HG03558 (cell line): ENCODE data around the gene FRMD4B.
"Not testable (repeated sequence)": the region's sequence is repeated elsewhere in the genome, so short reads cannot be mapped to it uniquely, and the experiment has no call there.

Experiments
- ATAC-seq: cut with Tn5 transposase; IDR thresholded peaks from one replicate; pipeline ENCODE4 v1.9.1; 2021; ENCODE audit warnings: moderate number of reproducible peaks; ENCODE audit not compliant: unreplicated experiment; ENCODE audit errors: extremely low read depth

Gene FRMD4B

DNA sequence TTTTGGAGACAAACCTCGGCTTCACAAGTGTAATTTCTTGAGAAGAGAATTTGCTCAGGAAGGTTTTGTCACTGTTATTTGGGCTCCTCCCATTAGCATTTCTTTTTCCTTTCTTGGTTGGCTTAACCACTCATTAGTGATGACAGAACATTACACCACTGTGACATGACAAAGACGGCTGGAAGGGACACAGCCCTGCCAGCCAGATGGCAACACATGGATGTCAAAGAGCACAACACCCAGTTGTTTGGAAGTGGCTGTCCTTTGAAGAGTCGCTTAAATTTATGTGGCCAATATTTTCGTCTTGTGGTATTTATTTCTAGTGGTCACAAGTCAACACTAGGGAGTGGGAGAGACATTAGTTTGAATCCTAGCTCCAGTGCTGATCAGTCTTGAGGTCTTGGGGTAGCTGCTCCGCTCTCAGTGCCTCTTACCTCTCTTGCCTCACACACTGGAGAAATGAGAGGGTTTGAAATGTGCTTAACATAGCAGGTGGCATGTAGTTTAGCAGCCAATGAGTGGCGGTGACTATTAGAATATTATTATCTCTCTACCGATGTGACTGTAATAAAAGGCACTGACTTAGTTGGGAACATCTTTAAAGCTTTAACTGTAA is 92.8 kb downstream of the FRMD4B start:
- no peak for ATAC-seq

DNA sequence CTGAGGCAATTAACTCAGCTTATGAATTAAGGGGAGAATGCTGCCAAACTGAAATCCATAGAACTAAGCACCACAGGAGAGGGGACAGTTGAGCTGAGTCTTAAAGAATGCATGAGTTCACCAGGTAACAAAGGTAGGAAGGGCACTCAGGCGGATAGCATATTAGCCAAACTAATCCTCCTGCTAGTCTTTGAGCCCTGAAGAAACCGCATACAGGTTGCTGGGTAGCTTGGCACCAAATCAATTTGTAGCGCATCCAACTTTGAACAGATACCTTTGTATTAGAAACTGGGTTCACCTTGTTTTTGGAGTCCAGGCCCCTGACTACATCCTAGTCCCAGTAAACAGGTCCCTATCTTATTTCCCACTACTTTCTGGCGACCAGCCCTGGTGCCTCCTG is 93.7 kb downstream of the FRMD4B start:
- no peak for ATAC-seq

GRCh38 chr3:69290430-69290829 is 95.5 kb downstream of the FRMD4B start:
- no peak for ATAC-seq

DNA sequence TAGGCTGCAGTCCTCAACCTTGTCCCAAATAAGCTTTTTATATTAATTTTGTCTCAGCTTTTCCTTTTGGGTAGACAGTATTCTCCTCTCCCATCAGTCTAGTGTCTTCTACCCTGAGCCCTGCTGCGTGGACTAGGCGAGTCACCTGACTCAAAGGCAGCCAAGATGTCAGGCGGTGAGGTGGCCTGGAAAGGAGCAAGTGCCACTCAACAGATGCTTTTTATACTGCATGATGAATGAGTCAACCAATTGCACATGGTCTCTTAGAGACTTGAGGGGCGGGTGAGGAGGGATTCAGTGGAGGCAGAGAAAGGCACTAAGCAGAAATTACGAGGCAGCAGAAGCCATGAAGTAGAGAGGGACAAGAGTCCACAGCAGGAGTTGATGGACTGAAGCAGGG is 95.9 kb downstream of the FRMD4B start:
- no peak for ATAC-seq

GRCh38 chr3:69288161-69288895 is 97.6 kb downstream of the FRMD4B start:
- no peak for ATAC-seq

- no peak for ATAC-seq
Measured at GRCh38 chr3:69283913-69284611, 101.8 kb downstream of the FRMD4B start.

DNA sequence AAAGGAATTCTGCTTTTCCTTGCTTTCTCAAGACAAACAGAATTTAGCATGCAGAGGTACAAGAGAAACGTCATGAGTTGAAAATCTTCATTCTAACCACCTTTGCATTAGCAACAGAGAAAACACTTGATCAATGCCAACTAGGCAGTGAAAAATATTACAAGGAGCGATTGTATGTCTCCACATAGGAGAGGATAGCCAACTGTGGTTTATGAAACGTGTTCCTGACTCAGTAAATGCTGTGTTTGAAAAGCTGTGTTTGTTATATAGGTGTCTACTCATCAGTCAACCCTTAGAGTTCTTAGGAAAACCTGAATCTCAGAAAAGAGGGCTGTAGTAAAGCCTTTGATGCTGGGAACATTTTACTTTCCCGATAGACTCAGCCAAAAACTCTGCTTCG is 102.4 kb downstream of the FRMD4B start:
- no peak for ATAC-seq

GRCh38 chr3:69282181-69282580 is 103.7 kb downstream of the FRMD4B start:
- ATAC-seq = no peak

- ATAC-seq = not testable (repeated sequence)
Measured at GRCh38 chr3:69277403-69277802, 108.5 kb downstream of the FRMD4B start.

GRCh38 chr3:69276884-69277283 is 109.0 kb downstream of the FRMD4B start:
- no peak for ATAC-seq

DNA sequence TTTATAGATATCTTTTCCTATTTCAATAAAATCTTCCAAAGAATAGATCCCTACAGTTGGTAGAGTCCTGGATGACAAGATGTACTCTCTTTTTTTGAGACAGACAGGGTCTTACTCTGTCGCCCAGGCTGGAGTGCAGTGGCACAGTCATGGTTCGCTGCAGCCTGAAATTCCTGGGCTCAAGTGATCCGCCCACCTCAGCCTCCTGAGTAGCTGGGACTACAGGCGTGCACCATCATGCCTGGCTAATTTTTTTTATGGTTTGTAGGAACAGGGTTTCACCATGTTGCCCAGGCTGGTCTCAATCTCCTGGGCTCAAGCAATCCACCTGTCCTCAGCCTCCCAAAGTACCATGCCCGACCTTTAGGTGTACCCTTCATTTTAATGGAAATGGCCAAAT is 109.7 kb downstream of the FRMD4B start:
- ATAC-seq = not testable (repeated sequence)

GRCh38 chr3:69273896-69274295 is 112.0 kb downstream of the FRMD4B start:
- ATAC-seq = no peak

- no peak for ATAC-seq
Measured at GRCh38 chr3:69272556-69272955, 113.3 kb downstream of the FRMD4B start.

DNA sequence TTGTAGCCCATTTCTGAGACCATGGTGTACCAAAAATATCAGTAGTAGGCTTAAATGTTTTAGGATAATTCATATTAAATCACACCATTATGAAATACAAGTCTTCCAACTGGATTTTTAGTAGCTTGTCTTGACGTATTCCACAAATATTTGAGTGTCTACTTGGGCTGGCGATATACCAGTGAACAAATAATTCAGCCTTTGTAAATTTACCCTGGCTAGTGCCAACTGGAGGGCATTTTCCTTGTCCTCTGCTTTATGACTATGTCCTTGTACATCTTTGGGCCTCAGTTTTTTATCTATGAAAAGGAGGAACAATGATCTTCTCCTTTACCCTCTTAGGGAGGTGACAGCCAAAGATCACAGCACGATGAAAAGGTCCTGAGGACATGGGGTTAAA is 114.8 kb downstream of the FRMD4B start:
- ATAC-seq = no peak

GRCh38 chr3:69266585-69266984 is 119.3 kb downstream of the FRMD4B start:
- no peak for ATAC-seq

DNA sequence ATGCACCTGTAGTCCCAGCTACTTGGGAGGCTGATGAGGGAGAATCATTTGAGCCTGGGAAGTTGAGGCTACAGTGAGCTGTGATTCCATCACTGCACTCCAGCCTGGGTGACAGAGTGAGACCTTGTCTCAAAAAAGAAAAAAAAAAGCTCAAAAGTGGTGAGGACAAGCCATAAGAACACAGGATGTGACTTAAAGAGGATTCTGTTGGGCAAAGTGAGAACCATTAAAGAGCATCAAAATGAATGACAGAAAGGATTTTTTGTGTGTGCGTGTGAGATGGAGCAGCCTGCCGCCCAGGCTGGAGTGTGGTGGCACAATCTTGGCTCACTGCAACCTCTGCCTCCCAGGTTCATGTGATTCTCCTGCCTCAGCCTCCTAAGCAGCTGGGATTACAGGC is 119.8 kb downstream of the FRMD4B start:
- ATAC-seq = not testable (repeated sequence)

- ATAC-seq = not testable (repeated sequence)
Measured at GRCh38 chr3:69260843-69261405, 125.0 kb downstream of the FRMD4B start.

DNA sequence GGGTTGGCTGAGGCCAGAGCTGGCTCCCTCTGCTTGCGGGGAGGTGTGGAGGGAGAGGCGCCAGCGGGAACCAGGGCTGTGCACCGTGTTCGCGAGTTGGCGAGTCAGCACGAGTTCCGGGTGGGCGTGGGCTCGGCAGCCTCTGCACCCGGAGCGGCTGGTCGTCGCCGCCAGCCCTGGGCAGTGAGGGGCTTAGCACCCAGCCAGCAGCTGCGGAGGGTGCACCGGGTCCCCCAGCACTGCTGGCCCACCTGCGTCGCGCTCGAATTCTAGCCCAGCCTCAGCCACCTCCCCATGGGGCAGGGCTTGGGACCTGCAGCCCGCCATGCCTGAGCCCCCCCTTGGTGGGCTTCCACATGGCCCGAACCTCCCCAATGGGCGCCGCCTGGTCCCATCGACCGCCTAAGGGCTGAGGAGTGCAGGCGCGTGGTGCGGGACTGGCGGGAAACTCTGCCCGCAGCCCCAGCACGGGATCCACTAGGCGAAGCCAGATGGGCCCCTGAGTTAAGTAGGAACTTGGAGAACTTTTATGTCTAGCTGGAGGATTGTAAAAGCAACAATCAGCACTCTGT is 125.6 kb downstream of the FRMD4B start:
- no peak for ATAC-seq

GRCh38 chr3:69259125-69259524 is 126.8 kb downstream of the FRMD4B start:
- ATAC-seq = no peak

DNA sequence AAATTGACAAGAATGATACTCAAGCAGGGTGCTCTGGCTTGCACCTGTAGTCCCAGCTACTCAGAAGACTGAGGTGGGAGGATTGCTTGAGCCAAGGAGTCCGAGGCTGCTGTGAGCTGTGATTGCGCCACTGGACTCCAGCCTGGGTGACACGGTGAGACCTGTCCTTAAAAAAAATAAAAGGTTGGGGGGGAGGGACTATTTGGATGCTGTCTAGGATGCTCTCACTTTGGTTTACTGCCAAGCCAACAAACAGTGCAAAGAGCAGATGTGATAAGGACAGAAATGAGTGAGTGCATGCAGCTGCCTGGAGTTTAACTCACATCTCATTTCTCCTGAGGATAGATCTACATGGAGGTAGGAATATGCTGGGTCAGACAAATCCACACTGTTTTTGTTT is 130.0 kb downstream of the FRMD4B start:
- ATAC-seq = no peak

GRCh38 chr3:69254351-69254750 is 131.5 kb downstream of the FRMD4B start:
- ATAC-seq = no peak
